H9 (cell line): ENCODE data around the gene ASPM. TPM values are rescaled to one million over a fixed set of nuclear protein-coding genes. Genes with fewer than 3 reads are reported as not detected.

Source experiments
- DNase-seq: peaks from one replicate; pipeline ENCODE4 v3.0.0-alpha.2; 2017
- H2AFZ ChIP-seq: one replicate; pipeline ENCODE4 v1.6.1; 2013; ENCODE audit warnings: mild to moderate bottlenecking, low read length, control low read depth, moderate library complexity
- H2AK5ac ChIP-seq: 2 replicates; pipeline ENCODE4 v1.6.1; 2013; ENCODE audit warnings: low read length, control low read depth, mixed read lengths; ENCODE audit not compliant: insufficient read length
- H2BK120ac ChIP-seq: one replicate; pipeline ENCODE4 v1.6.1; 2013; ENCODE audit warnings: low read depth, mild to moderate bottlenecking, low read length, control low read depth, inconsistent platforms; ENCODE audit not compliant: poor library complexity, severe bottlenecking
- H2BK12ac ChIP-seq: 2 replicates; pipeline ENCODE4 v1.6.1; 2013; ENCODE audit warnings: low read length, control low read depth, mixed read lengths, low read depth; ENCODE audit not compliant: insufficient read length
- H2BK15ac ChIP-seq: 2 replicates; pipeline ENCODE4 v1.6.1; 2013; ENCODE audit warnings: low read depth, low read length, control low read depth
- H2BK20ac ChIP-seq: one replicate; pipeline ENCODE4 v1.6.1; 2013; ENCODE audit warnings: low read depth, mild to moderate bottlenecking, low read length, control low read depth, inconsistent platforms; ENCODE audit not compliant: poor library complexity, severe bottlenecking
- H2BK5ac ChIP-seq: 2 replicates; pipeline ENCODE4 v1.6.1; 2013; ENCODE audit warnings: low read length, control low read depth, mixed read lengths; ENCODE audit not compliant: insufficient read length
- H3K14ac ChIP-seq: 2 replicates; pipeline ENCODE4 v1.6.1; 2013; ENCODE audit warnings: low read length, control low read depth; ENCODE audit not compliant: insufficient read depth
- H3K18ac ChIP-seq: 2 replicates; pipeline ENCODE4 v1.6.1; 2013; ENCODE audit warnings: low read depth, mild to moderate bottlenecking, mixed read lengths, low read length, control low read depth; ENCODE audit not compliant: insufficient read length
- H3K23ac ChIP-seq: 2 replicates; pipeline ENCODE4 v1.6.1; 2013; ENCODE audit warnings: low read length, control low read depth, mixed read lengths, low read depth; ENCODE audit not compliant: insufficient read length
- H3K23me2 ChIP-seq: 2 replicates; pipeline ENCODE4 v1.6.1; 2013; ENCODE audit warnings: low read depth, mild to moderate bottlenecking, mixed read lengths, low read length, control low read depth; ENCODE audit not compliant: insufficient read length, poor library complexity, severe bottlenecking
- H3K27ac ChIP-seq: 2 replicates; pipeline ENCODE4 v1.5.1; 2013; ENCODE audit warnings: low read length, control low read depth, mixed read lengths, low read depth; ENCODE audit not compliant: insufficient read length
- H3K27me3 ChIP-seq: 2 replicates; pipeline ENCODE4 v1.6.1; 2013; ENCODE audit warnings: low read length, control low read depth, inconsistent platforms; ENCODE audit not compliant: insufficient read depth
- H3K4ac ChIP-seq: 2 replicates; pipeline ENCODE4 v1.6.1; 2013; ENCODE audit warnings: low read depth, mild to moderate bottlenecking, control low read depth, inconsistent platforms, low read length, moderate library complexity
- H3K4me1 ChIP-seq: 2 replicates; pipeline ENCODE4 v1.6.1; 2013; ENCODE audit warnings: low read length, control low read depth, inconsistent platforms; ENCODE audit not compliant: insufficient read depth
- H3K4me2 ChIP-seq: 2 replicates; pipeline ENCODE4 v1.6.1; 2013; ENCODE audit warnings: low read length, control low read depth, mixed read lengths; ENCODE audit not compliant: insufficient read length, insufficient read depth
- H3K56ac ChIP-seq: 2 replicates; pipeline ENCODE4 v1.6.1; 2013; ENCODE audit warnings: low read depth, mild to moderate bottlenecking, mixed read lengths, low read length, control low read depth; ENCODE audit not compliant: insufficient read length
- H3K79me1 ChIP-seq: 2 replicates; pipeline ENCODE4 v1.6.1; 2013; ENCODE audit warnings: low read depth, mild to moderate bottlenecking, moderate library complexity, low read length, control low read depth, inconsistent platforms; ENCODE audit not compliant: insufficient read depth, poor library complexity, severe bottlenecking
- H3K79me2 ChIP-seq: 2 replicates; pipeline ENCODE4 v1.6.1; 2013; ENCODE audit warnings: low read length, control low read depth, inconsistent platforms; ENCODE audit not compliant: insufficient read depth
- H3K9ac ChIP-seq: 2 replicates; pipeline ENCODE4 v1.6.1; 2013; ENCODE audit warnings: low read length, control low read depth, mixed read lengths; ENCODE audit not compliant: insufficient read length; ENCODE audit errors: extremely low read depth
- H3K9me3 ChIP-seq: one replicate; pipeline ENCODE4 v1.6.1; 2013; ENCODE audit warnings: low read depth, low read length, inconsistent platforms; ENCODE audit not compliant: control insufficient read depth
- H3T11ph ChIP-seq: one replicate; pipeline ENCODE4 v1.6.1; 2013; ENCODE audit warnings: mild to moderate bottlenecking, low read length, control low read depth, inconsistent platforms
- H4K20me1 ChIP-seq: one replicate; pipeline ENCODE4 v1.6.1; 2013; ENCODE audit not compliant: control insufficient read depth, insufficient read length, insufficient read depth
- H4K5ac ChIP-seq: 2 replicates; pipeline ENCODE4 v1.6.1; 2013; ENCODE audit warnings: low read depth, mild to moderate bottlenecking, mixed read lengths, low read length, control low read depth; ENCODE audit not compliant: insufficient read length
- H4K8ac ChIP-seq: replicated peaks from 2 replicates; pipeline ENCODE4 v1.6.1; 2013; ENCODE audit warnings: low read length, control low read depth, mixed read lengths, low read depth; ENCODE audit not compliant: insufficient read length
- H4K91ac ChIP-seq: 2 replicates; pipeline ENCODE4 v1.6.1; 2013; ENCODE audit warnings: low read depth, mild to moderate bottlenecking, moderate library complexity, mixed read lengths, low read length, control low read depth; ENCODE audit not compliant: insufficient read length
- H3K27ac Mint-ChIP-seq, 3 experiments: 2 replicates in 2 of 3; 3 replicates in 1 of 3; pipeline ENCODE4 v1.8.0; 2020 to 2021; ENCODE audit warnings: mixed read lengths in 3 of 3, mild to moderate bottlenecking in 1 of 3, moderate library complexity in 1 of 3
- H3K27me3 Mint-ChIP-seq: 2 replicates; pipeline ENCODE4 v1.8.0; 2021; ENCODE audit warnings: low read depth, mild to moderate bottlenecking, moderate library complexity, mixed read lengths
- H3K36me3 Mint-ChIP-seq, 3 experiments: 2 replicates in 2 of 3; 3 replicates in 1 of 3; pipeline ENCODE4 v1.8.0; 2020 to 2021; ENCODE audit warnings: low read depth in 3 of 3, mixed read lengths in 3 of 3; ENCODE audit not compliant: insufficient read depth in 1 of 3
- H3K4me1 Mint-ChIP-seq, 2 experiments: 2 replicates each; pipeline ENCODE4 v1.8.0; 2020; ENCODE audit warnings: mixed read lengths in 2 of 2
- H3K4me3 Mint-ChIP-seq, 2 experiments: 2 replicates in 1 of 2; 3 replicates in 1 of 2; pipeline ENCODE4 v1.8.0; 2020 to 2021; ENCODE audit warnings: mild to moderate bottlenecking in 2 of 2, mixed read lengths in 2 of 2, moderate library complexity in 1 of 2
- H3K9me3 Mint-ChIP-seq, 2 experiments: 2 replicates in 1 of 2; 3 replicates in 1 of 2; pipeline ENCODE4 v1.8.0; 2020; ENCODE audit warnings: mild to moderate bottlenecking in 2 of 2, mixed read lengths in 2 of 2, moderate library complexity in 1 of 2
- CTCF ChIP-seq: fragments of 200-600 bp; sonication (generic); conservative IDR thresholded peaks from 3 replicates; pipeline ENCODE4 v1.8.0; 2021; ENCODE audit warnings: antibody characterized with exemption, mild to moderate bottlenecking
- WGBS: extraction: QIAGEN DNeasy Blood & Tissue Kit; methylation state at CpG from one replicate; pipeline ENCODE4 v1.1.7; 2013; ENCODE audit warnings: missing lambda C conversion rate, low lambda C conversion rate, mixed read lengths; ENCODE audit not compliant: insufficient read length; ENCODE audit errors: extremely low coverage; 5-methylcytosine and 5-hydroxymethylcytosine counted together
- total RNA-seq: library from RNA; stranded (reverse); gene quantifications from 2 replicates; pipeline ENCODE4 v1.2.1, GENCODE V29; 2021

Gene ASPM
- total RNA-seq, 1 experiment from 2014 or later = 34.9 TPM

DNA sequence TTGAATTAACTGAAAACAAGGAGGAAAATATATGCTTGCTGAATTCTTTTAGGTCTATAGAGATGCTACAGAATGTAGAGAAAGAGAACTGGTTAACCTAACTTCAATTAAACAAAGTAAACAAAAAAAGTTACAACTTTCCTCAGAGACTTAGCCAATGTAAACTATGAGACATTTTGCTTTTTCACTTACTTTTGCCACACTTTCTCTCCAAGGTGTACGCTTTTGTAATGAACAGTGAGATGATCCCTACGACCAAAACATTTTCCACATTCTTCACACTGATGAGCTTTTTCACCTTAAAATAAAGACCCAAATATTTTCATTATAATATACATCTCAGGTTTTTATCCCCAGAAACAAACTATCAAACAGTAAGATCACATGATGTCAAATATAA, 28.3 kb upstream of the ASPM start:
- no peak overlapping the region for H2AFZ ChIP-seq
- H3K27me3 Mint-ChIP-seq = no peaks in the 10 kb centered on the region
- no peak overlapping the region for H3K56ac ChIP-seq
- H3K79me2 ChIP-seq = no peaks in the 10 kb centered on the region
- no peaks in the 10 kb centered on the region for H3K79me1 ChIP-seq
- H3K23me2 ChIP-seq = no peaks in the 10 kb centered on the region
- no peak overlapping the region for H3K9ac ChIP-seq
- no peak for TF ChIP-seq CTCF
- no peak overlapping the region for H3K4me2 ChIP-seq
- H4K20me1 ChIP-seq = no peaks in the 10 kb centered on the region
- H3K4ac ChIP-seq = no peak overlapping the region
- no peaks in the 10 kb centered on the region for H3K9me3 Mint-ChIP-seq
- no peaks in the 10 kb centered on the region for H3K27me3 ChIP-seq
- WGBS = no CpG with 5 or more reads among the region's 2 CpGs
- no peak overlapping the region for H2AK5ac ChIP-seq
- no peaks in the 10 kb centered on the region for H3K4me1 Mint-ChIP-seq
- H2BK5ac ChIP-seq = no peak overlapping the region
- no peak overlapping the region for H2BK12ac ChIP-seq
- DNase-seq = no peak
- H3K4me3 Mint-ChIP-seq = no peak overlapping the region
- H3K23ac ChIP-seq = no peak overlapping the region
- no peak overlapping the region for H3K27ac Mint-ChIP-seq
- no peak overlapping the region for H3K14ac ChIP-seq
- H2BK15ac ChIP-seq = no peak overlapping the region
- no peak overlapping the region for H2BK20ac ChIP-seq
- H4K8ac ChIP-seq = no peak overlapping the region
- no peaks in the 10 kb centered on the region for H3K4me1 ChIP-seq
- H3T11ph ChIP-seq = no peak overlapping the region
- no peaks in the 10 kb centered on the region for H3K9me3 ChIP-seq
- H3K27ac ChIP-seq = no peak overlapping the region
- H3K36me3 Mint-ChIP-seq = peaks cover 0 to 22% (median 20%) of the 10 kb centered on the region in 3 experiments; a peak in 6 of 7 replicates
- no peak overlapping the region for H4K5ac ChIP-seq
- H2BK120ac ChIP-seq = no peak overlapping the region
- no peak overlapping the region for H3K18ac ChIP-seq
- H4K91ac ChIP-seq = no peak overlapping the region
